HepG2 (cell line): Measurements from ENCODE around the gene USP40. TPM values are rescaled to one million over a fixed set of nuclear protein-coding genes. Genes with fewer than 3 reads are reported as not detected.

Experiments
- ATAC-seq: fragments of 200-7000 bp; cut with Tn5 transposase; 3 replicates; pipeline ENCODE4 v1.9.1; 2020; ENCODE audit warnings: mild to moderate bottlenecking, moderate library complexity
- BruUV-seq: library from RNA; stranded (reverse); fragments of 400-500 nt; replicated peaks from 2 replicates; lab custom pipeline; 2021; lab: Mats Ljungman, UMichigan
- CTCF ChIA-PET: fragments of 300-600 bp; formaldehyde crosslinking; extraction: SDS; loops from one replicate; lab custom pipeline; 2021; ENCODE audit warnings: low total read pairs, inconsistent platforms, low intra/inter-chr PET ratio; lab: Yijun Ruan, JAX
- POLR2A ChIA-PET: fragments of 350-600 bp; sonication (Branson Sonifier 250); formaldehyde crosslinking; loops from one replicate; lab custom pipeline; 2020; ENCODE audit warnings: antibody characterized with exemption, inconsistent platforms; lab: Yijun Ruan, JAX
- DNase-seq: peaks from one replicate; pipeline ENCODE4 v3.0.0-alpha.2; 2015; ENCODE audit warnings: low spot score
- FAIRE-seq: peaks from 3 replicates; lab custom pipeline; 2011; peaks lifted over from hg19 to GRCh38; lab: Jason Lieb, UNC
- H2AFZ ChIP-seq: one replicate; pipeline ENCODE4 v1.6.1; 2011; ENCODE audit warnings: low read length, inconsistent platforms
- H3K27ac ChIP-seq: fragments of 300-600 bp; 3 replicates; pipeline ENCODE4 v1.8.0; 2011; ENCODE audit warnings: mixed run types, mild to moderate bottlenecking, mixed read lengths, low read length, inconsistent platforms; ENCODE audit not compliant: insufficient read depth; ENCODE audit errors: extremely low read length
- H3K27me3 ChIP-seq, 2 experiments: fragments of 200-600 bp in 1 of 2; 2 replicates in 1 of 2; 3 replicates in 1 of 2; pipeline versions ENCODE4 v1.6.0 to v1.8.0; 2011; ENCODE audit warnings: low read length in 2 of 2, mild to moderate bottlenecking in 2 of 2, moderate library complexity in 2 of 2, inconsistent platforms in 1 of 2; ENCODE audit not compliant: insufficient read depth in 2 of 2, control insufficient read depth in 1 of 2
- H3K36me3 ChIP-seq, 2 experiments: fragments of 200-600 bp in 1 of 2; replicated peaks in 1 of 2; 2 replicates in 1 of 2; 3 replicates in 1 of 2; pipeline versions ENCODE4 v1.5.1 to v1.8.0; 2011; ENCODE audit warnings: low read length in 2 of 2, inconsistent platforms in 1 of 2; ENCODE audit not compliant: insufficient read depth in 2 of 2, control insufficient read depth in 1 of 2
- H3K4me1 ChIP-seq: 2 replicates; pipeline ENCODE4 v1.5.1; 2012; ENCODE audit warnings: low read length, inconsistent platforms; ENCODE audit not compliant: insufficient read depth
- H3K4me2 ChIP-seq: 2 replicates; pipeline ENCODE4 v1.6.0; 2011; ENCODE audit warnings: low read depth, low read length, inconsistent platforms
- H3K4me3 ChIP-seq, 3 experiments: fragments of 200-600 bp in 1 of 3; sonication (generic), shearing (Covaris generic) in 1 of 3; replicated peaks in 1 of 3; 2 replicates each; pipeline ENCODE4 v1.5.1; 2011 to 2016; ENCODE audit warnings: low read length in 3 of 3, inconsistent platforms in 2 of 3, low read depth in 2 of 3, mild to moderate bottlenecking in 2 of 3, control low read depth in 1 of 3, mixed read lengths in 1 of 3; ENCODE audit not compliant: insufficient read depth in 1 of 3
- H3K79me2 ChIP-seq: one replicate; pipeline ENCODE4 v1.6.1; 2011; ENCODE audit warnings: low read length, inconsistent platforms; ENCODE audit not compliant: insufficient read depth
- H3K9ac ChIP-seq: 2 replicates; pipeline ENCODE4 v1.6.0; 2011; ENCODE audit warnings: mild to moderate bottlenecking, low read depth, low read length, inconsistent platforms; ENCODE audit not compliant: insufficient read depth
- H3K9me3 ChIP-seq: 2 replicates; pipeline ENCODE4 v1.5.1; 2012; ENCODE audit warnings: mild to moderate bottlenecking, low read length
- H4K20me1 ChIP-seq: 2 replicates; pipeline ENCODE4 v1.6.0; 2011; ENCODE audit warnings: inconsistent platforms, mild to moderate bottlenecking, low read length, moderate library complexity; ENCODE audit not compliant: insufficient read depth
- ARNT ChIP-seq: fragments of 450-650 bp; IDR thresholded peaks from 2 replicates; pipeline ENCODE4 v1.6.1; 2017
- CBX1 ChIP-seq: IDR thresholded peaks from one replicate; pipeline ENCODE4 v1.6.1; 2016; ENCODE audit warnings: antibody characterized with exemption, low read depth
- CHCHD3 ChIP-seq: sonication (generic); formaldehyde crosslinking; IDR thresholded peaks from 2 replicates; pipeline ENCODE4 v1.8.0; 2022; ENCODE audit warnings: mild to moderate bottlenecking, missing genetic modification reagents, moderate library complexity
- MAFG ChIP-seq: sonication (generic); formaldehyde crosslinking; IDR thresholded peaks from 2 replicates; pipeline ENCODE4 v1.5.1; 2020; ENCODE audit warnings: mild to moderate bottlenecking, missing genetic modification reagents
- MXI1 ChIP-seq: IDR thresholded peaks from 3 replicates; pipeline ENCODE4 v1.6.1; 2012; ENCODE audit warnings: low read depth, low read length, inconsistent platforms, borderline replicate concordance
- RBAK ChIP-seq: sonication (generic); formaldehyde crosslinking; IDR thresholded peaks from 2 replicates; pipeline ENCODE4 v1.5.1; 2020; ENCODE audit warnings: mild to moderate bottlenecking, missing genetic modification reagents
- ZMYM4 ChIP-seq: sonication (generic); formaldehyde crosslinking; IDR thresholded peaks from 2 replicates; pipeline ENCODE4 v1.8.1; 2023; ENCODE audit warnings: mild to moderate bottlenecking, missing genetic modification reagents
- ZZZ3 ChIP-seq: sonication (generic); formaldehyde crosslinking; IDR thresholded peaks from 2 replicates; pipeline ENCODE4 v1.4.0; 2020; ENCODE audit warnings: missing genetic modification reagents, mild to moderate bottlenecking, borderline replicate concordance
- WGBS: methylation state at CpG from one replicate; pipeline ENCODE4 v1.1.6; 2017; ENCODE audit warnings: low lambda C conversion rate; 5-methylcytosine and 5-hydroxymethylcytosine counted together
- in situ Hi-C: cut with HindIII; loops from 2 replicates; pipeline ENCODE4 v1.10.0; 2017; ENCODE audit warnings: low pct_unique_long_range_greater_than_20kb; ENCODE audit not compliant: extremely low pct_ligation_motif_present
- intact Hi-C: fragments of 100-400 bp; cut with micrococcal nuclease; formaldehyde crosslinking; loops from one replicate; pipeline ENCODE4 v1.10.0; 2022; ENCODE audit not compliant: unreplicated experiment
- polyA plus RNA-seq, 8 experiments: library from polyadenylated mRNA; depleted of rRNA in 3 of 8; stranded (reverse) in 7 of 8; unstranded in 1 of 8; fragments of >200 nt; fragmentation: Illumina TruSeq in 4 of 8; extraction: Trizol in 4 of 8; gene quantifications; 2 replicates each; pipeline versions ENCODE4 v1.2.1 to v1.2.3, GENCODE V29; 2011 to 2016; ENCODE audit warnings: low read depth in 4 of 8, missing spikeins in 1 of 8, mixed read lengths in 1 of 8; ENCODE audit not compliant: insufficient read depth in 1 of 8
- total RNA-seq, 5 experiments: library from RNA; depleted of rRNA; stranded (reverse); fragments of >200 nt; fragmentation: Illumina TruSeq; extraction: Trizol; gene quantifications; 2 replicates each; pipeline ENCODE4 v1.2.3, GENCODE V29; 2016; ENCODE audit warnings: low read depth in 1 of 5
- TF ChIP-seq, protein P1 (sequence below): sonication (generic); formaldehyde crosslinking; IDR thresholded peaks from 2 replicates; pipeline ENCODE4 v1.4.0; 2020; ENCODE audit warnings: mild to moderate bottlenecking, missing genetic modification reagents
- TF ChIP-seq, protein P2 (sequence below): sonication (generic); formaldehyde crosslinking; IDR thresholded peaks from 2 replicates; pipeline ENCODE4 v1.4.0; 2020; ENCODE audit warnings: mild to moderate bottlenecking, missing genetic modification reagents
- TF ChIP-seq, protein P3 (sequence below): sonication (generic); formaldehyde crosslinking; IDR thresholded peaks from 2 replicates; pipeline ENCODE4 v1.4.0; 2020; ENCODE audit warnings: missing genetic modification reagents; ENCODE audit errors: not compliant biosample characterization

USP40 gene
- total and polyA plus RNA-seq, 2 of the 13 experiments (the other 11 are each of a cell fraction or from before 2014, with no cell fraction given), result 41.0 to 46.3 TPM

DNA sequence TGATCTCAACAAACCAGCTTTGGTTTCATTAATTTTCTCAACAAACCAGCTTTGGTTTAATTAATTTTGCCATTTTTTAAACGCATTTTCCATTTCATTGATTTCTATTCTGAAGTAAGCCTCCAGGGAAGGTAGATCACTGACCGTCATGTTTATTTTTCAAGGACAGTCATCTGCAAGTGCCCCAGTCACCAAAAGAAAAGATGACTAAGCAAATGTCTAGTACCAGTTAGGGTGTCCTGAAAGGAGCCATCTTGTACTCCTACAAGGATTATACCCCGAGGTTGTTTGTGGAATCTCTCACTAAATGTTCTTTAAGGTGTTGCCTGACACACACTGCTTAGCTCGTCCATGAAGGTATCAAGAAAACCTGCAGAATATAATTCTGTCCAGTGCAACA is 44.7 kb upstream of the USP40 start (continued):
- TF ChIP-seq, protein P1, sequence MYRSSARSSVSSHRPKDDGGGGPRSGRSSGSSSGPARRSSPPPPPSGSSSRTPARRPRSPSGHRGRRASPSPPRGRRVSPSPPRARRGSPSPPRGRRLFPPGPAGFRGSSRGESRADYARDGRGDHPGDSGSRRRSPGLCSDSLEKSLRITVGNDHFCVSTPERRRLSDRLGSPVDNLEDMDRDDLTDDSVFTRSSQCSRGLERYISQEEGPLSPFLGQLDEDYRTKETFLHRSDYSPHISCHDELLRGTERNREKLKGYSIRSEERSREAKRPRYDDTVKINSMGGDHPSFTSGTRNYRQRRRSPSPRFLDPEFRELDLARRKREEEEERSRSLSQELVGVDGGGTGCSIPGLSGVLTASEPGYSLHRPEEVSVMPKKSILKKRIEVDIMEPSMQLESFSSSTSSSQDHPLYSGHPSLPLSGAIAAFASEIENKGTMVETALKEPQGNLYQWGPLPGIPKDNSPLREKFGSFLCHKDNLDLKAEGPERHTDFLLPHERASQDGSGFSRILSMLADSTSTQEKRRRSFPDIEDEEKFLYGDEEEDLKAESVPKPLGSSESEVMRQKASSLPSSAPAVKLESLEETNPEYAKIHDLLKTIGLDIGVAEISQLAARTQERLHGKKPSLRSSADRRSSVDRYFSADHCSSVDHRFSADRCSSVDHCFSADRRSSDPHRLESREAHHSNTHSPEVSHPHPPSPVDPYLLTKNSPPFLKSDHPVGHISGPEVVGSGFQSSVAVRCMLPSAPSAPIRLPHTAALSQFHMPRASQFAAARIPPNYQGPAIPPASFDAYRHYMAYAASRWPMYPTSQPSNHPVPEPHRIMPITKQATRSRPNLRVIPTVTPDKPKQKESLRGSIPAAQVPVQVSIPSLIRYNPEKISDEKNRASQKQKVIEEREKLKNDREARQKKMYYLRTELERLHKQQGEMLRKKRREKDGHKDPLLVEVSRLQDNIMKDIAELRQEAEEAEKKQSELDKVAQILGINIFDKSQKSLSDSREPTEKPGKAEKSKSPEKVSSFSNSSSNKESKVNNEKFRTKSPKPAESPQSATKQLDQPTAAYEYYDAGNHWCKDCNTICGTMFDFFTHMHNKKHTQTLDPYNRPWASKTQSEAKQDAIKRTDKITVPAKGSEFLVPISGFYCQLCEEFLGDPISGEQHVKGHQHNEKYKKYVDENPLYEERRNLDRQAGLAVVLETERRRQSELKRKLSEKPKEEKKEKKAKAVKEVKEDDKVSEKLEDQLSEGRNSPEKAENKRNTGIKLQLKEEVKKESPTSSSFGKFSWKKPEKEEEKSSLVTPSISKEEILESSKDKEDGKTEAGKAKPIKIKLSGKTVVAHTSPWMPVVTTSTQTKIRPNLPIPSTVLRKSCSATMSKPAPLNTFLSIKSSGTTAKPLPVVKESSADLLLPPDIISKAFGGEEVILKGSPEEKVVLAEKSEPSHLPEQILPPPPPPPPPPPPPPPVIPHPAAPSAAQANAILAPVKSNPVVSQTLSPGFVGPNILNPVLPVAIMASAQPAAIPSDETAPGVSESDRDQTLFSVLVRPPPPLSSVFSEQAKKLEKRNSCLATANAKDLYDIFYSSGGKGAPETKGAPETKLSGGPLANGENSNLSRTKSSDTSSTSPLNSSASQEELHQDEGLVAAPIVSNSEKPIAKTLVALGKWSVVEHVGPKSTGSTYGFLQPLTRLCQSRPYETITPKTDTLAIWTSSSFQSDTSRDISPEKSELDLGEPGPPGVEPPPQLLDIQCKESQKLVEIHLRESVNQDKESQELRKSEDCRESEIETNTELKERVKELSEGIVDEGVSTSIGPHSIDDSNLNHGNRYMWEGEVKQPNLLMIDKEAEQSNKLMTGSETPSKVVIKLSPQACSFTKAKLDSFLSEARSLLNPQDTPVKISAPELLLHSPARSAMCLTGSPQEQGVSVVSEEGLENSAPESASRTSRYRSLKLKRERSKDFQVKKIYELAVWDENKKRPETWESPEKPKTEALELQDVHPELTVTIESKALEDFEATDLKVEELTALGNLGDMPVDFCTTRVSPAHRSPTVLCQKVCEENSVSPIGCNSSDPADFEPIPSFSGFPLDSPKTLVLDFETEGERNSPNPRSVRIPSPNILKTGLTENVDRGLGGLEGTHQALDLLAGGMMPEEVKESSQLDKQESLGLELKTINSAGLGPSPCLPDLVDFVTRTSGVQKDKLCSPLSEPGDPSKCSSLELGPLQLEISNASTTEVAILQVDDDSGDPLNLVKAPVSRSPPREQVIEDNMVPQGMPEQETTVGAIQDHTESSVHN (CRISPR knock-in tag), result no peak
- no peak for TF ChIP-seq ARNT

DNA sequence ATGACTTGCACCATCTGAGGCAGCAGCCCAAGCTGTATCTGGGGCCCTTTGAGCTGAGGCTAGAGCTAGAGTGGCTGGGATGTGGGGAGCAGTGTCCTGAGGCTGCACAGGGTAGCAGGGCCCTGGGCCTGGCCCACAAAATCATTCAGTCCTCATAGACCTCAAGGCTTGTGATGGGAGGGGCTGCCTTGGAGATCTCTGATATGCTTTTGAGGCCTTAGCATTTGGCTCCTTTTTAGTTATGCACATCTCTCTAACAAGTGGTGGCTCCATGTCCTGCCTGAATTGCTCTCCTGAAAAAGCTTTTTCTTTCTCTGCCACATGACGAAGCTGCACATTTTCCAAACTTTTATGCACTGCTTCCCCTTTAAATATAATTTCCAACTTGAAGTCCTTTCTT is 39.1 kb upstream of the USP40 start:
- Histone ChIP-seq H3K4me1 (peaks cover 9% of the 10 kb centered on the region), H2AFZ (no peak overlapping the region), H3K4me2 (no peak overlapping the region), H3K27ac (no peak overlapping the region), H3K36me3 (no peaks in the 10 kb centered on the region), H3K9ac (no peak overlapping the region), H3K79me2 (no peaks in the 10 kb centered on the region), H3K4me3 (no peak overlapping the region), H3K9me3 (no peaks in the 10 kb centered on the region), H3K27me3 (0 out of 5 replicates have a peak, but pooled peaks cover 0 to 1% of the 10 kb centered on the region in 2 experiments), H4K20me1 (no peaks in the 10 kb centered on the region)
- no TSS peak for BruUV-seq
- intact Hi-C loops, result no loop called here
- in situ Hi-C loops, result no loop called here
- TF ChIP-seq, protein P2, sequence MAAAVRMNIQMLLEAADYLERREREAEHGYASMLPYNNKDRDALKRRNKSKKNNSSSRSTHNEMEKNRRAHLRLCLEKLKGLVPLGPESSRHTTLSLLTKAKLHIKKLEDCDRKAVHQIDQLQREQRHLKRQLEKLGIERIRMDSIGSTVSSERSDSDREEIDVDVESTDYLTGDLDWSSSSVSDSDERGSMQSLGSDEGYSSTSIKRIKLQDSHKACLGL, result no peak
- TF ChIP-seq ZMYM4 (CRISPR knock-in tag) (no peak), MAFG (CRISPR knock-in tag) (no peak), RBAK (CRISPR knock-in tag) (no peak), CBX1 (no peak), CHCHD3 (CRISPR knock-in tag) (no peak), ZZZ3 (CRISPR knock-in tag) (no peak), MXI1 (no peak)
- TF ChIP-seq, protein P3, sequence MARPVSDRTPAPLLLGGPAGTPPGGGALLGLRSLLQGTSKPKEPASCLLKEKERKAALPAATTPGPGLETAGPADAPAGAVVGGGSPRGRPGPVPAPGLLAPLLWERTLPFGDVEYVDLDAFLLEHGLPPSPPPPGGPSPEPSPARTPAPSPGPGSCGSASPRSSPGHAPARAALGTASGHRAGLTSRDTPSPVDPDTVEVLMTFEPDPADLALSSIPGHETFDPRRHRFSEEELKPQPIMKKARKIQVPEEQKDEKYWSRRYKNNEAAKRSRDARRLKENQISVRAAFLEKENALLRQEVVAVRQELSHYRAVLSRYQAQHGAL (CRISPR knock-in tag), result no peak
- ChIA-PET CTCF (no interaction called here), POLR2A (no interaction called here)
- FAIRE-seq (no peak), DNase-seq (no peak), ATAC-seq (no peak)
- WGBS, result 27% methylated on average over 1 of the region's 1 CpG
